NB4 (cell line): ENCODE results near the gene SLC22A23.

ENCODE experiments used
- MYC ChIP-seq: IDR thresholded peaks from 2 replicates; pipeline ENCODE4 v1.6.1; 2011; ENCODE audit warnings: low read depth, low read length
- POLR2A ChIP-seq: IDR thresholded peaks from 2 replicates; pipeline ENCODE4 v1.6.1; 2011; ENCODE audit warnings: mild to moderate bottlenecking; ENCODE audit not compliant: insufficient read length; ENCODE audit errors: extremely low read depth
- TF ChIP-seq, protein P1 (sequence below): IDR thresholded peaks from one replicate; pipeline ENCODE4 v1.5.1; 2012; ENCODE audit warnings: low read depth, low read length
- TF ChIP-seq, protein P2 (sequence below): IDR thresholded peaks from 2 replicates; pipeline ENCODE4 v1.6.1; 2011; ENCODE audit warnings: low read depth, low read length

DNA sequence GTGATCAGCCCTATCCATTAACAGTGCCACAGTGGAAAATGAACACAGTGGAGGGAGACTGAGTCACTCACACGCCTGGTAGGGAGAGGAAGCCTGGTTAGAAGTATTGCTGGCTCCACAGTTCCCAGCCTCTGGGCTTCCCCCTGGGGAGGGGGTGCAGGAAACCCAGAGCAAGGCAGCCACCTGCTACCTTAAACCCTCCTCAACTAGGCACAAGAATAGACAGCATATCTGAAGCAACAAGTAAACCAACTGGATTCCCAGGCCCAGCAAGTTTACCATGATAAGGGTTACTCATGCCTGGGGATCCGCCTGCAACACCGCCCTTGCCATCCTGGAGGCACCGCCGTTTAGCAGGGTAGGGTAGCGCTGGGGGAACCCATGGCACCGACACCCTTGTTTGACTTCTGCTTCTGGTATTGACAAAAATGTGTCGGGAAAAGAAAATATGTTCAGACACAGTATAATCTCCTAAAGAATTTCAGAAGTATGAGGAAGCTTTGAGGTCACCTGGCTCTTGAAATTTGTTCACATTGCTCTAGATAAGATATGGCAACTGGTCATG lies 38.3 kb downstream of the SLC22A23 start:
- TF ChIP-seq, protein P1, sequence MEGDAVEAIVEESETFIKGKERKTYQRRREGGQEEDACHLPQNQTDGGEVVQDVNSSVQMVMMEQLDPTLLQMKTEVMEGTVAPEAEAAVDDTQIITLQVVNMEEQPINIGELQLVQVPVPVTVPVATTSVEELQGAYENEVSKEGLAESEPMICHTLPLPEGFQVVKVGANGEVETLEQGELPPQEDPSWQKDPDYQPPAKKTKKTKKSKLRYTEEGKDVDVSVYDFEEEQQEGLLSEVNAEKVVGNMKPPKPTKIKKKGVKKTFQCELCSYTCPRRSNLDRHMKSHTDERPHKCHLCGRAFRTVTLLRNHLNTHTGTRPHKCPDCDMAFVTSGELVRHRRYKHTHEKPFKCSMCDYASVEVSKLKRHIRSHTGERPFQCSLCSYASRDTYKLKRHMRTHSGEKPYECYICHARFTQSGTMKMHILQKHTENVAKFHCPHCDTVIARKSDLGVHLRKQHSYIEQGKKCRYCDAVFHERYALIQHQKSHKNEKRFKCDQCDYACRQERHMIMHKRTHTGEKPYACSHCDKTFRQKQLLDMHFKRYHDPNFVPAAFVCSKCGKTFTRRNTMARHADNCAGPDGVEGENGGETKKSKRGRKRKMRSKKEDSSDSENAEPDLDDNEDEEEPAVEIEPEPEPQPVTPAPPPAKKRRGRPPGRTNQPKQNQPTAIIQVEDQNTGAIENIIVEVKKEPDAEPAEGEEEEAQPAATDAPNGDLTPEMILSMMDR: no peak
- TF ChIP-seq POLR2A (no peak), MYC (no peak)
- TF ChIP-seq, protein P2, sequence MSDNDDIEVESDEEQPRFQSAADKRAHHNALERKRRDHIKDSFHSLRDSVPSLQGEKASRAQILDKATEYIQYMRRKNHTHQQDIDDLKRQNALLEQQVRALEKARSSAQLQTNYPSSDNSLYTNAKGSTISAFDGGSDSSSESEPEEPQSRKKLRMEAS: no peak
